ENCODE measurements around the gene B3GALT6.

DNA sequence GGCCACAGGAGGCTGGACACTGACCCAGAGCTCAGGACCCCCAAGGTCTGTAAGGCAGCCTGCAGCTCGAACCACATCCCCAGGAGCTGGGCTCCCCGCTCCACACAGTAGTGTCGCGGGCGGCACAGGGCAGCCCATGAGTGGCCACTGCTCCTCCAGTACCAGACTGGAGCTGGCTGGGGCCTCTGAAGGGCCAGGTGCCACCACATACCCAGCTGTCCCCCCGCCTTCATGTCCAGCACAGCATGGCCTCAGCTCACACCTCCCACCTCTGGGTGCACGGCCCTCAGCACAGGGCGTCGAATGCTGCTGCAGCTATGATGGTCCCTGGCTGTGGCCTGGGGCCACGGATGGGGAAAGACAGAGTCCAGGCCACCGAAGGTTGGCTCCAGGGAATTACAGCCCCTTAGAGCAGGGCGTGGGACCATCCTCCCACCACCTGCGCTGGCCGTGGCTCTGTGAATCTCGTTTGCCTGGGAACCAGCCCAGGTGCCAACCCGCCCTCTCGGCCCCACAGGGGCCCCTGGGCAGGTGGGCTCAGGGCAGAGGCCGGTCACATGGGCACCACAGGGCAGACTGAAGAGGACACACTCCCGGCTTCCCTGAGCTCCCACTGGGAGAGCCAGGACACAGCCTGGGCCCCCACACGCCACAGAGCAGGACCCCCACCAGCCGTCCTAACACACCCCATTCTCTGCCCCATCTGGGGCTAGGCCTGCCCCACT, 16.0 kb upstream of the B3GALT6 start:
- no peak for TF ChIP-seq POLR2AphosphoS5 (IDR thresholded peaks at IDR 0.05; ENCODE audit: insufficient read depth in 1 of 2, low read depth in 1 of 2)
- TF ChIP-seq CTCF (IDR thresholded peaks at IDR 0.05): no peak
- no peak for TF ChIP-seq POLR2A (IDR thresholded peaks at IDR 0.05)
